GM18951 (cell line): Measurements from ENCODE around the gene LAMTOR2.

Experiments
- POLR2A ChIP-seq: IDR thresholded peaks from 4 replicates; pipeline ENCODE4 v1.6.1; 2011; ENCODE audit warnings: mild to moderate bottlenecking; ENCODE audit not compliant: insufficient read length, insufficient read depth; ENCODE audit errors: extremely low read depth
- in situ Hi-C: fragments of 300-500 bp; cut with MboI; formaldehyde crosslinking; loops from one replicate; pipeline ENCODE4 v1.12.0; 2022; ENCODE audit warnings: low sequenced_read_pairs, mixed read lengths, inconsistent platforms; ENCODE audit not compliant: unreplicated experiment

Gene LAMTOR2

GRCh38 chr1:156054500-156055280, at the start of gene LAMTOR2:
Gene LAMTOR2 (plus strand): TSS chr1:156054782. CDS start chr1:156054890, 108 bp downstream.
- in situ Hi-C loops = no loop called here
- TF ChIP-seq POLR2A = peak; percentile 78

- in situ Hi-C loops = no loop called here
Observed at GRCh38 chr1:156004843-156005584, 49.6 kb upstream of the LAMTOR2 start.

GRCh38 chr1:156006666-156007376, 47.8 kb upstream of the LAMTOR2 start:
- no peak for TF ChIP-seq POLR2A
- in situ Hi-C loops = no loop called here

More at GRCh38 chr1:156004843-156005584, 49.6 kb upstream of the LAMTOR2 start:
- TF ChIP-seq POLR2A = no peak

- no peak for TF ChIP-seq POLR2A
- in situ Hi-C loops = no loop called here
Observed at GRCh38 chr1:156009404-156009803, 45.2 kb upstream of the LAMTOR2 start.

- TF ChIP-seq POLR2A = peak; percentile 33
- in situ Hi-C loops = no loop called here
Observed at GRCh38 chr1:156012051-156012817, 42.3 kb upstream of the LAMTOR2 start.

- in situ Hi-C loops = no loop called here
- no peak for TF ChIP-seq POLR2A
Observed at GRCh38 chr1:156014829-156015228, 39.8 kb upstream of the LAMTOR2 start.

GRCh38 chr1:156019946-156020292, 34.7 kb upstream of the LAMTOR2 start:
- in situ Hi-C loops = no loop called here
- no peak for TF ChIP-seq POLR2A

GRCh38 chr1:156020293-156021092, 34.1 kb upstream of the LAMTOR2 start, which contains the start of gene SSR2:
Gene SSR2 (minus strand): TSS chr1:156020951. CDS start chr1:156020167, 784 bp downstream.
- in situ Hi-C loops = no loop called here

GRCh38 chr1:156021093-156021428, 33.5 kb upstream of the LAMTOR2 start:
- in situ Hi-C loops = no loop called here
- no peak for TF ChIP-seq POLR2A

More at GRCh38 chr1:156020293-156021092, 34.1 kb upstream of the LAMTOR2 start, which contains the start of gene SSR2:
- peak; percentile 89 for TF ChIP-seq POLR2A

GRCh38 chr1:156021954-156022353, 32.6 kb upstream of the LAMTOR2 start:
- in situ Hi-C loops = no loop called here
- no peak for TF ChIP-seq POLR2A

- in situ Hi-C loops = no loop called here
Observed at GRCh38 chr1:156024801-156025200, 29.8 kb upstream of the LAMTOR2 start.

GRCh38 chr1:156025876-156026275, 28.7 kb upstream of the LAMTOR2 start:
- in situ Hi-C loops = no loop called here
- TF ChIP-seq POLR2A = no peak

More at GRCh38 chr1:156024801-156025200, 29.8 kb upstream of the LAMTOR2 start:
- TF ChIP-seq POLR2A = no peak
